ENCODE results near the gene DPYSL4.

The DPYSL4 gene

GRCh38 chr10:132164761-132165278, 21.9 kb upstream of the DPYSL4 start:
- Histone ChIP-seq H3K36me3 (peaks cover 0 to 15% (median 0%) of the 10 kb centered on the region in 3 donors), H3K9me3 (no peaks in the 10 kb centered on the region), H3K4me3 (no peak overlapping the region), H3K27ac (no peak overlapping the region), H3K4me1 (peaks cover 0 to 19% (median 10%) of the 10 kb centered on the region in 4 donors), H3K27me3 (peaks cover 0 to 33% of the 10 kb centered on the region in 2 donors)
- intact Hi-C loops (cut with DNase I; ENCODE audit: low total_unique reads), result no loop called here
- no peak for DNase-seq
- TF ChIP-seq CTCF (IDR thresholded peaks at IDR 0.05), result no peak

- peaks cover 0 to 40% of the 10 kb centered on the region in 2 donors for H3K27me3 ChIP-seq
- no peak overlapping the region for H3K4me3 ChIP-seq
- H3K4me1 ChIP-seq, result peaks cover 0 to 19% (median 10%) of the 10 kb centered on the region in 4 donors
- H3K36me3 ChIP-seq, result peaks cover 0 to 21% (median 0%) of the 10 kb centered on the region in 3 donors
- intact Hi-C loops (cut with DNase I; ENCODE audit: low total_unique reads), result no loop called here
- no peaks in the 10 kb centered on the region for H3K9me3 ChIP-seq
- DNase-seq, result no peak
- no peak overlapping the region for H3K27ac ChIP-seq
- no peak for TF ChIP-seq CTCF (IDR thresholded peaks at IDR 0.05)
Observed at GRCh38 chr10:132165416-132165980, 21.2 kb upstream of the DPYSL4 start.

- Histone ChIP-seq H3K4me1 (peaks cover 0 to 19% (median 10%) of the 10 kb centered on the region in 4 donors), H3K36me3 (peaks cover 0 to 21% (median 0%) of the 10 kb centered on the region in 3 donors), H3K9me3 (no peaks in the 10 kb centered on the region), H3K4me3 (no peak overlapping the region), H3K27ac (no peak overlapping the region), H3K27me3 (peaks cover 0 to 48% of the 10 kb centered on the region in 2 donors)
- intact Hi-C loops (cut with DNase I; ENCODE audit: low total_unique reads), result no loop called here
- TF ChIP-seq CTCF (IDR thresholded peaks at IDR 0.05), result no peak
- DNase-seq, result no peak
Observed at GRCh38 chr10:132166216-132166950, 20.4 kb upstream of the DPYSL4 start.

GRCh38 chr10:132167041-132167674, 19.6 kb upstream of the DPYSL4 start:
- Histone ChIP-seq H3K27me3 (peaks cover 0 to 48% of the 10 kb centered on the region in 2 donors), H3K27ac (no peak overlapping the region)

More at GRCh38 chr10:132167041-132167674, 19.6 kb upstream of the DPYSL4 start:
- peaks cover 0 to 16% (median 10%) of the 10 kb centered on the region in 4 donors for H3K4me1 ChIP-seq
- no peak for TF ChIP-seq CTCF (IDR thresholded peaks at IDR 0.05)
- peak in 1 of 2 donors; percentile 58 for DNase-seq
- intact Hi-C loops (cut with DNase I; ENCODE audit: low total_unique reads), result no loop called here
- no peaks in the 10 kb centered on the region for H3K9me3 ChIP-seq
- peaks cover 0 to 21% (median 0%) of the 10 kb centered on the region in 3 donors for H3K36me3 ChIP-seq
- no peak overlapping the region for H3K4me3 ChIP-seq
